Tongue (tissue), 2 donors: Measurements from ENCODE around the gene ERI3. TPM values are rescaled to one million over a fixed set of nuclear protein-coding genes. Genes with fewer than 3 reads are reported as not detected.
A peak's percentile ranks its signal among the peaks of the same experiment; 100 is the strongest.

Source experiments
- DNase-seq: peaks from one replicate; pipeline ENCODE4 v3.0.0-alpha.2; 2015
- total RNA-seq: library from RNA; depleted of rRNA; stranded (reverse); fragments of >200 nt; gene quantifications from one replicate; pipeline ENCODE4 v1.2.3, GENCODE V29; 2014

ERI3 gene
- total RNA-seq, 1 donor from 2014 or later: 57.1 TPM

GRCh38 chr1:44261171-44261817 is 93.8 kb downstream of the ERI3 start:
- DNase-seq: no peak

- DNase-seq: no peak
These were observed 94.3 kb downstream of the ERI3 start for GRCh38 chr1:44260792-44261170.

GRCh38 chr1:44259090-44259489 is 96.0 kb downstream of the ERI3 start:
- no peak for DNase-seq

GRCh38 chr1:44256762-44257554 is 98.1 kb downstream of the ERI3 start:
- no peak for DNase-seq

GRCh38 chr1:44254392-44254910 is 100.6 kb downstream of the ERI3 start:
- no peak for DNase-seq

- peak; percentile 33 for DNase-seq
These were observed 102.9 kb downstream of the ERI3 start for GRCh38 chr1:44251989-44252671.

- no peak for DNase-seq
These were observed 103.6 kb downstream of the ERI3 start for GRCh38 chr1:44251486-44251885.

GRCh38 chr1:44250068-44250781 is 104.8 kb downstream of the ERI3 start:
- no peak for DNase-seq

GRCh38 chr1:44249543-44249942 is 105.5 kb downstream of the ERI3 start:
- peak; percentile 46 for DNase-seq

GRCh38 chr1:44246806-44247205 is 108.3 kb downstream of the ERI3 start:
- DNase-seq: no peak

- no peak for DNase-seq
These were observed 110.1 kb downstream of the ERI3 start for GRCh38 chr1:44244986-44245385.

GRCh38 chr1:44243782-44244495 is 111.1 kb downstream of the ERI3 start:
- no peak for DNase-seq

GRCh38 chr1:44242746-44243145 is 112.3 kb downstream of the ERI3 start:
- DNase-seq: no peak

- DNase-seq: no peak
These were observed 114.0 kb downstream of the ERI3 start for GRCh38 chr1:44240802-44241671.

GRCh38 chr1:44239961-44240371 is 115.1 kb downstream of the ERI3 start:
- peak; percentile 71 for DNase-seq

GRCh38 chr1:44239331-44239960 is 115.6 kb downstream of the ERI3 start:
- DNase-seq: peak; percentile 63

GRCh38 chr1:44238660-44239059 is 116.4 kb downstream of the ERI3 start:
- no peak for DNase-seq

- peak; percentile 61 for DNase-seq
These were observed 117.2 kb downstream of the ERI3 start for GRCh38 chr1:44237721-44238457.
